ENCODE data around the gene LYAR. TPM values are rescaled to one million over a fixed set of nuclear protein-coding genes. Genes with fewer than 3 reads are reported as not detected.

The LYAR gene
- total RNA-seq, 2 experiments from 2014 or later, result 69.4 to 78.4 TPM

DNA sequence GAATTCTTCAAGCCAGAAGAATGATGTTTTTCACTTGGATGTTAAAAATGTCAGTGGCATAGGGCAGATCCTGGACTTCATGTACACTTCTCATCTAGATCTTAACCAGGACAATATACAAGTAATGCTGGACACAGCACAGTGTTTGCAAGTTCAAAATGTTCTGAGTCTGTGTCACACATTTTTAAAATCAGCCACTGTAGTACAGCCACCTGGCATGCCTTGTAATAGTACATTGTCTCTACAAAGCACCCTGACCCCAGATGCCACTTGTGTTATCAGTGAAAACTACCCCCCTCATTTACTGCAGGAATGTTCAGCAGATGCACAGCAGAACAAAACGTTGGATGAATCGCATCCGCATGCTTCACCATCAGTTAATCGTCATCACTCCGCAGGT lies 12.0 kb upstream of the LYAR start:
- peaks cover 2% of the 10 kb centered on the region for H3K4me1 Mint-ChIP-seq (ENCODE audit: low read depth)
- ChIA-PET CTCF (no interaction called here), POLR2A (no interaction called here)
- intact Hi-C loops (cut with micrococcal nuclease), result no loop called here
- DNase-seq (no peak), ATAC-seq (no peak)
- peaks cover 14% of the 10 kb centered on the region for H3K36me3 Mint-ChIP-seq (ENCODE audit: low read depth)
- no peak overlapping the region for H3K27ac Mint-ChIP-seq
- no peaks in the 10 kb centered on the region for H3K27me3 Mint-ChIP-seq
- no peak overlapping the region for H3K4me3 Mint-ChIP-seq
- TF ChIP-seq, protein P1, sequence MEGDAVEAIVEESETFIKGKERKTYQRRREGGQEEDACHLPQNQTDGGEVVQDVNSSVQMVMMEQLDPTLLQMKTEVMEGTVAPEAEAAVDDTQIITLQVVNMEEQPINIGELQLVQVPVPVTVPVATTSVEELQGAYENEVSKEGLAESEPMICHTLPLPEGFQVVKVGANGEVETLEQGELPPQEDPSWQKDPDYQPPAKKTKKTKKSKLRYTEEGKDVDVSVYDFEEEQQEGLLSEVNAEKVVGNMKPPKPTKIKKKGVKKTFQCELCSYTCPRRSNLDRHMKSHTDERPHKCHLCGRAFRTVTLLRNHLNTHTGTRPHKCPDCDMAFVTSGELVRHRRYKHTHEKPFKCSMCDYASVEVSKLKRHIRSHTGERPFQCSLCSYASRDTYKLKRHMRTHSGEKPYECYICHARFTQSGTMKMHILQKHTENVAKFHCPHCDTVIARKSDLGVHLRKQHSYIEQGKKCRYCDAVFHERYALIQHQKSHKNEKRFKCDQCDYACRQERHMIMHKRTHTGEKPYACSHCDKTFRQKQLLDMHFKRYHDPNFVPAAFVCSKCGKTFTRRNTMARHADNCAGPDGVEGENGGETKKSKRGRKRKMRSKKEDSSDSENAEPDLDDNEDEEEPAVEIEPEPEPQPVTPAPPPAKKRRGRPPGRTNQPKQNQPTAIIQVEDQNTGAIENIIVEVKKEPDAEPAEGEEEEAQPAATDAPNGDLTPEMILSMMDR (IDR thresholded peaks at IDR 0.05), result no peak
- no peaks in the 10 kb centered on the region for H3K9me3 Mint-ChIP-seq

GRCh38 chr4:4299006-4299405 lies 9.1 kb upstream of the LYAR start:
- intact Hi-C loops (cut with micrococcal nuclease), result no loop called here
- H3K4me3 Mint-ChIP-seq, result no peak overlapping the region
- ChIA-PET POLR2A (interaction anchor here (0.7 kb wide), 1 partner anchor 9 kb away, joined by 3 read pairs; the partner anchor contains the start of genes LYAR and ZBTB49), CTCF (interaction anchor here (1.5 kb wide), 1 partner anchor 39 kb away, joined by 5 read pairs; no protein-coding TSS in a partner anchor)
- no peaks in the 10 kb centered on the region for H3K27me3 Mint-ChIP-seq
- H3K4me1 Mint-ChIP-seq (ENCODE audit: low read depth), result peaks cover 11% of the 10 kb centered on the region
- TF ChIP-seq, protein P1 (IDR thresholded peaks at IDR 0.05), result no peak
- H3K9me3 Mint-ChIP-seq, result no peaks in the 10 kb centered on the region
- ATAC-seq (no peak), DNase-seq (no peak)
- H3K27ac Mint-ChIP-seq, result no peak overlapping the region
- H3K36me3 Mint-ChIP-seq (ENCODE audit: low read depth), result peaks cover 12% of the 10 kb centered on the region

DNA sequence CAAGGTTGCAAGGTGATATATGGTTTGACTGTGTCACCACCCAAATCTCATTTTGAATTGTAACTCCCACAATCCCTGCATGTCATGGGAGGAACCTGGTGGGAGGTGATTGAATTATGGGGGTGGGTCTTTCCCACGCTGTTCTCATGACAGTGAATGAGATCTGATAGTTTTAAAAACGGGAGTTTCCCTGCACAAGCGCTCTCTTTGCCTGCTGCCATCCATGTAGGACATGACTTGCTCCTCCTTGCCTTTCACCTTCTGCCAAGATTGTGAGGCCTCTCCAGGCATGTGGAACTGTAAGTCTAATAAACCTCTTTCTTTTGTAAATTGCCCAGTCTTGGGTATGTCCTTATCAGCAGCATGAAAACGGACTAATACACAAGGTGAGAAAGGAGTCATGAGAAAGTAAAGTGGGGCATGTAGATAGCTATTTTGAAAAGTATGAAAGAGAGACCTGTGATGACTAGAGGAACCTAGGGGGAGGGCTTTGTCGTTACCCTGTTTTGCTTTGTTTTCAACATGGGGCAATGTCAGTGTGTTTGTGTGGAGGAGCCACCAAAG lies 6.4 kb upstream of the LYAR start:
- peaks cover 16% of the 10 kb centered on the region for H3K4me1 Mint-ChIP-seq (ENCODE audit: low read depth)
- CTCF ChIA-PET, result no interaction called here
- peaks cover 6% of the 10 kb centered on the region for H3K36me3 Mint-ChIP-seq (ENCODE audit: low read depth)
- POLR2A ChIA-PET, result interaction anchor here (1.0 kb wide), 1 partner anchor 14 kb away, joined by 3 read pairs; no protein-coding TSS in a partner anchor
- no peaks in the 10 kb centered on the region for H3K9me3 Mint-ChIP-seq
- TF ChIP-seq, protein P1 (IDR thresholded peaks at IDR 0.05), result no peak
- ATAC-seq, result no peak
- H3K27ac Mint-ChIP-seq, result no peak overlapping the region
- DNase-seq, result no peak
- intact Hi-C loops (cut with micrococcal nuclease), result no loop called here
- H3K4me3 Mint-ChIP-seq, result no peak overlapping the region
- H3K27me3 Mint-ChIP-seq, result no peaks in the 10 kb centered on the region

DNA sequence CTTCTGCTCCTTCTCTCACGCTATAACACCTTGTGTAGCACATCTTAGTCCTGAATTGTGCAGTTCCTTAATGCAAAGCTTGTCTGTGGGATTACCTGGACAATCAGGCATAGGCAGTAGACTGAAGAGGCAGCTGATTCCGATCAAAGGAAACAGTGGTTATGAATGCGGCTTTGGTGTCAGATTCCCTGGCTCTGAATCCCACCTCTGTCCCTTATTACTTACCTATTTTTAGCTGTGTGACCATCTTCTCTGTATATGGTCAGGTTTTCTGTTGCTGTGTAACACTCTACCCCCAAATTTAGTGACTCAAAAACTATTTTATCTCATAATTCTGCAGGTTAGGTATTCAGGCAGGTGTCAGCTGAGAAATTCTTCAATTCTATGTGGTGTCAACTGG lies 3.3 kb upstream of the LYAR start:
- Mint-ChIP-seq H3K27ac (no peak overlapping the region), H3K4me1 (ENCODE audit: low read depth) (peaks cover 27% of the 10 kb centered on the region), H3K9me3 (no peaks in the 10 kb centered on the region), H3K27me3 (no peaks in the 10 kb centered on the region), H3K4me3 (no peak overlapping the region), H3K36me3 (ENCODE audit: low read depth) (peaks cover 9% of the 10 kb centered on the region)
- DNase-seq, result no peak
- TF ChIP-seq, protein P1 (IDR thresholded peaks at IDR 0.05), result no peak
- no peak for ATAC-seq
- intact Hi-C loops (cut with micrococcal nuclease), result no loop called here
- POLR2A ChIA-PET, result interaction anchor here (1.4 kb wide), 1 partner anchor 45 kb away, joined by 3 read pairs; the partner anchor contains the start of gene TMEM128
- CTCF ChIA-PET, result interaction anchor here (1.3 to 1.4 kb wide), 2 partner anchors 13 to 44 kb away, joined by 3 read pairs; no protein-coding TSS in a partner anchor

DNA sequence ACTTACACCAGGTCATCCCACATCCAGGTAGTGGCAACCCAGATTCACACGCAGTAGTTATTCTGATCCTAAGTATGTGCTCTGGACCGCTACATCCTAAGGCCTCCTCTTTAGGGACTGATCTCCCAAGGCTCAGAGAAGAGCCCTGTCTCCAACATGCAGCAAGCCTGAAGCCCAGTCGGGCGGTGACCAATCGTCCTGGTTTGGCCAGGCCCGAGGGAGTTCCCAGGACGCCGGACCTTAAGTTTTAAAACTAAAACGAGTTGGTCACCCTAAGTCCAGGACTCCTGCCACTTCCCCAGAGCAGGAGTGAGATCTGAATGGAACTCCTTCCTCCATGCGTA lies 385 bp downstream of the LYAR start:
- Mint-ChIP-seq H3K27ac (peak overlapping the region; percentile 89), H3K4me1 (ENCODE audit: low read depth) (peaks cover 45% of the 10 kb centered on the region), H3K36me3 (ENCODE audit: low read depth) (peaks cover 32% of the 10 kb centered on the region), H3K4me3 (peak overlapping the region; percentile 94), H3K27me3 (no peaks in the 10 kb centered on the region), H3K9me3 (no peaks in the 10 kb centered on the region)
- ChIA-PET POLR2A (interaction anchor here (1.4 to 1.6 kb wide), 2 partner anchors 40 to 41 kb away, joined by 3 to 5 read pairs; partner anchors contain the start of gene TMEM128), CTCF (no interaction called here)
- TF ChIP-seq, protein P1 (IDR thresholded peaks at IDR 0.05), result no peak
- DNase-seq (peak; percentile 11), ATAC-seq (peak; percentile 7)
- intact Hi-C loops (cut with micrococcal nuclease), result no loop called here

Data from activated CD8-positive, alpha-beta T cell treated with anti-CD3 and anti-CD28 coated beads for 36 hours (primary cell).